ENCODE results near the gene MED12. TPM values are rescaled to one million over a fixed set of nuclear protein-coding genes. Genes with fewer than 3 reads are reported as not detected.

Gene MED12
- total RNA-seq, 1 donor from 2014 or later, result 76.3 TPM

- Mint-ChIP-seq H3K27ac (ENCODE audit: unreplicated experiment) (no peak overlapping the region), H3K9me3 (peaks cover 9% of the 10 kb centered on the region), H3K36me3 (ENCODE audit: low read depth) (peaks cover 14% of the 10 kb centered on the region), H3K4me3 (no peak overlapping the region), H3K27me3 (ENCODE audit: low read depth) (no peaks in the 10 kb centered on the region), H3K4me1 (peaks cover 7% of the 10 kb centered on the region)
- TF ChIP-seq, protein P1, sequence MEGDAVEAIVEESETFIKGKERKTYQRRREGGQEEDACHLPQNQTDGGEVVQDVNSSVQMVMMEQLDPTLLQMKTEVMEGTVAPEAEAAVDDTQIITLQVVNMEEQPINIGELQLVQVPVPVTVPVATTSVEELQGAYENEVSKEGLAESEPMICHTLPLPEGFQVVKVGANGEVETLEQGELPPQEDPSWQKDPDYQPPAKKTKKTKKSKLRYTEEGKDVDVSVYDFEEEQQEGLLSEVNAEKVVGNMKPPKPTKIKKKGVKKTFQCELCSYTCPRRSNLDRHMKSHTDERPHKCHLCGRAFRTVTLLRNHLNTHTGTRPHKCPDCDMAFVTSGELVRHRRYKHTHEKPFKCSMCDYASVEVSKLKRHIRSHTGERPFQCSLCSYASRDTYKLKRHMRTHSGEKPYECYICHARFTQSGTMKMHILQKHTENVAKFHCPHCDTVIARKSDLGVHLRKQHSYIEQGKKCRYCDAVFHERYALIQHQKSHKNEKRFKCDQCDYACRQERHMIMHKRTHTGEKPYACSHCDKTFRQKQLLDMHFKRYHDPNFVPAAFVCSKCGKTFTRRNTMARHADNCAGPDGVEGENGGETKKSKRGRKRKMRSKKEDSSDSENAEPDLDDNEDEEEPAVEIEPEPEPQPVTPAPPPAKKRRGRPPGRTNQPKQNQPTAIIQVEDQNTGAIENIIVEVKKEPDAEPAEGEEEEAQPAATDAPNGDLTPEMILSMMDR (conservative IDR thresholded peaks at IDR 0.05), result no peak
- no peak for DNase-seq (ENCODE audit: low read depth, low spot score)
These were observed 52.3 kb downstream of the MED12 start for GRCh38 chrX:71170660-71171059.

DNA sequence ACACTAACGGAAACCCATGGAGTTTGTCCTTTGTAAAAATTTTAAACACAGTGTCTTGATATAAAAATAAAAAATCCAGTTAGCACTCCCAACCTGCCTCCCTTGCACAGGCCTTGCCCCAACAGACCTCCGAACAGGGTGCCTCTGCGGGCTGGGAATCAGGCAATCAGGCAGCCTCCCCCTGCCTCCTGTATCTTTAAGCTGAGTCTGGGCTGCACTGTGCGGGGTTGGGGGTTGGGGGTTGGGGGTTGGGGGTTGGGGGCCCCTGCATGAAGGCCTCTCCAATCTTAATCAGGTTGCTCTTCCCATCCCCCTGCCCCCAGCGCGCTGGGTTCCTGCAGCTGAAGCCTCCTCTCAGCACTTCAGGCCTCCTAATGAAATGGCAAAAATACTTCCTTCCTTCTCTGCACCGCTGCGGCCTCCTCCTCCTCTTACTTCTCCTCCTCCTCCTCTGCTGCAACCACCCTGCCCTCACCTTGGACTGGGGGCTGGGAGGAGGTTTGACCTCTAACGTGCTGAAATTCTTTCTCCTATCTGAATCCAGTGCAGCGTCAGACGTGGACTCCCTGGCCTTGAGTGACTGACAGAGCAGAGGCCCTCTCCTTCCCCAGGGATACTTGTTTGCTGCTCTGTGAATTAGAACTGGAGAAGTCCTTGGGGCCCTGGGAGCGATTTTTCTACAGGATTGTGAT lies 52.9 kb downstream of the MED12 start:
- Mint-ChIP-seq H3K4me1 (peaks cover 7% of the 10 kb centered on the region), H3K36me3 (ENCODE audit: low read depth) (peaks cover 14% of the 10 kb centered on the region), H3K4me3 (no peak overlapping the region), H3K27ac (ENCODE audit: unreplicated experiment) (no peak overlapping the region), H3K9me3 (peaks cover 9% of the 10 kb centered on the region), H3K27me3 (ENCODE audit: low read depth) (no peaks in the 10 kb centered on the region)
- no peak for DNase-seq (ENCODE audit: low read depth, low spot score)
- TF ChIP-seq, protein P1 (conservative IDR thresholded peaks at IDR 0.05), result no peak

DNA sequence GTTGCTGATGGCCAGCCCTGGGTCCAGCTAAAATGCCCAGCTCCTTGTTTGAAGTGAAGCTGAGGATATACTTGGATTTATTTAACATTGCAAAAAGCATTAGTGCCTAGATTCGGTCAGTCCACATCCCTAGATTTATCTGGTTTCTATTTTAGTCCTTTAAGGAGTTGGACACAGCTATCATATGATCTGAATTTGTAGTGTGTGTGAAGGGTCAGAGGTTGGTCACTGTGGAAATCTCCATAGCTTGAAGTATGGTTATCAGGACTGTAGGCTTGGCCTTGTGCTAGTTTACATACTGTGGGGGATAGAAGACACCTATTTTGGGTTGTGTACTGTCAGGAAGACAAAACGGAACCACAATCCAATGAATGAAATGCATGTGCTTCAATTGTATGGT lies 55.0 kb downstream of the MED12 start:
- Mint-ChIP-seq H3K27ac (ENCODE audit: unreplicated experiment) (no peak overlapping the region), H3K4me3 (no peak overlapping the region), H3K4me1 (peaks cover 7% of the 10 kb centered on the region), H3K36me3 (ENCODE audit: low read depth) (peaks cover 4% of the 10 kb centered on the region), H3K9me3 (peaks cover 9% of the 10 kb centered on the region), H3K27me3 (ENCODE audit: low read depth) (no peaks in the 10 kb centered on the region)
- TF ChIP-seq, protein P1 (conservative IDR thresholded peaks at IDR 0.05), result no peak
- no peak for DNase-seq (ENCODE audit: low read depth, low spot score)

DNA sequence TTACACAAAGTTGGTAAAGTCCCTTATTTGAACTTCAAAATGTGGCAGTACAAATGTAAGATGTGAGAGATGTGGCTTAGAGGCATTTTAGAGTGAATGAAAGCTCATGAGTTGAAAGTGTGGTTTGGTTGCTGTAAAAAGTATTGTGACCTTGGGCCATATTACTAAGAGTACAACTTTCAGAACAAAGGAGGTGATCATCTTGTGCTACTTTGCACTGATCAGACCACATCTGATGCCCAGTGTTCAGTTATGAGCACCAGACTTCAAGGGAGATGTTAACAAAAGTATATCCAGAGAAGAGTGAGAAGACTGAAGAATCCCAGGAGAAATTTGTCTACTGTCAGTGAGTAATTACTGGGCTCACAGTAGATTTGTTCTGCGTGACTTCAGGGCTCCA lies 56.4 kb downstream of the MED12 start:
- Mint-ChIP-seq H3K4me1 (peaks cover 13% of the 10 kb centered on the region), H3K4me3 (no peak overlapping the region), H3K27me3 (ENCODE audit: low read depth) (no peaks in the 10 kb centered on the region), H3K36me3 (ENCODE audit: low read depth) (peaks cover 3% of the 10 kb centered on the region), H3K9me3 (peaks cover 12% of the 10 kb centered on the region), H3K27ac (ENCODE audit: unreplicated experiment) (no peak overlapping the region)
- no peak for DNase-seq (ENCODE audit: low read depth, low spot score)
- TF ChIP-seq, protein P1 (conservative IDR thresholded peaks at IDR 0.05), result no peak

- Mint-ChIP-seq H3K27ac (ENCODE audit: unreplicated experiment) (no peak overlapping the region), H3K36me3 (ENCODE audit: low read depth) (no peaks in the 10 kb centered on the region), H3K27me3 (ENCODE audit: low read depth) (no peaks in the 10 kb centered on the region), H3K9me3 (peaks cover 12% of the 10 kb centered on the region), H3K4me1 (peaks cover 13% of the 10 kb centered on the region), H3K4me3 (no peak overlapping the region)
- TF ChIP-seq, protein P1 (conservative IDR thresholded peaks at IDR 0.05), result no peak
- DNase-seq (ENCODE audit: low read depth, low spot score), result no peak
These were observed 57.1 kb downstream of the MED12 start for GRCh38 chrX:71175531-71175930.
